Measurements from ENCODE around the gene CAPN11. TPM values are rescaled to one million over a fixed set of nuclear protein-coding genes. Genes with fewer than 3 reads are reported as not detected.
A peak's percentile ranks its signal among the peaks of the same experiment; 100 is the strongest.

Gene CAPN11
- total and polyA plus RNA-seq, 9 of the 15 experiments (the other 6 are each of a cell fraction or from before 2014, with no cell fraction given): 0.03 to 0.61 (median 0.17) TPM; not detected in 1

GRCh38 chr6:44201638-44202303 lies 43.2 kb downstream of the CAPN11 start (continued):
- no peak for TF ChIP-seq GTF2B (IDR thresholded peaks at IDR 0.05; ENCODE audit: extremely low read depth, insufficient read length)
- no peak for TF ChIP-seq TCF15 (CRISPR knock-in tag; IDR thresholded peaks at IDR 0.05)
- TF ChIP-seq SAFB (IDR thresholded peaks at IDR 0.05; ENCODE audit: borderline replicate concordance, low read depth, low read length): no peak
- no peak for TF ChIP-seq MLLT1 (IDR thresholded peaks at IDR 0.05)
- TF ChIP-seq PHB (CRISPR knock-in tag; IDR thresholded peaks at IDR 0.05): no peak
- no peak for TF ChIP-seq LARP7 (IDR thresholded peaks at IDR 0.05)
- no peak for TF ChIP-seq ZBTB9 (CRISPR knock-in tag; IDR thresholded peaks at IDR 0.05)
- TF ChIP-seq USF2 (CRISPR knock-in tag; IDR thresholded peaks at IDR 0.05): no peak
- TF ChIP-seq ZNF407 (IDR thresholded peaks at IDR 0.05; ENCODE audit: low read depth): no peak
- TF ChIP-seq KLF16 (IDR thresholded peaks at IDR 0.05): no peak
- no peak for TF ChIP-seq SNRNP70 (optimal IDR thresholded peaks at IDR 0.05; ENCODE audit: low read depth, low read length)
- no peak for TF ChIP-seq SP2 (IDR thresholded peaks at IDR 0.05; ENCODE audit: extremely low read depth, low read depth, low read length, poor library complexity, severe bottlenecking)
- peak; percentile 46 for TF ChIP-seq SMAD4 (CRISPR knock-in tag; conservative IDR thresholded peaks at IDR 0.05)
- no peak for TF ChIP-seq ZNF253 (CRISPR knock-in tag; conservative IDR thresholded peaks at IDR 0.05)

All from K562 (cell line).